Measurements from ENCODE around the gene PLCD3. TPM values are rescaled to one million over a fixed set of nuclear protein-coding genes. Genes with fewer than 3 reads are reported as not detected.

PLCD3 gene
- total RNA-seq, 1 experiment from 2014 or later = 55.8 TPM

- ChIA-PET POLR2A (interaction anchor here (0.8 kb wide), 1 partner anchor 264 kb away, joined by 3 read pairs; no protein-coding TSS in a partner anchor), CTCF (interaction anchor here (1.3 to 1.6 kb wide), 2 partner anchors 25 to 62 kb away, joined by 4 to 6 read pairs; partner anchors contain the start of gene ACBD4)
- ATAC-seq = no peak
- Mint-ChIP-seq H3K27ac (peak overlapping the region; percentile 66), H3K4me3 (no peak overlapping the region), H3K27me3 (ENCODE audit: low read depth) (no peaks in the 10 kb centered on the region), H3K36me3 (peaks cover 34% of the 10 kb centered on the region), H3K9me3 (no peaks in the 10 kb centered on the region), H3K4me1 (no peaks in the 10 kb centered on the region)
- no peak for DNase-seq (ENCODE audit: low spot score)
- TF ChIP-seq FOXP4 (CRISPR knock-in tag; IDR thresholded peaks at IDR 0.05) = no peak
- no peak for TF ChIP-seq ATF6 (CRISPR knock-in tag; IDR thresholded peaks at IDR 0.05)
- no peak for TF ChIP-seq MAX (CRISPR knock-in tag; IDR thresholded peaks at IDR 0.05)
- peak; percentile 74 for TF ChIP-seq GABPB1 (CRISPR knock-in tag; IDR thresholded peaks at IDR 0.05)
- TF ChIP-seq NR3C1 (CRISPR knock-in tag; conservative IDR thresholded peaks at IDR 0.05; ENCODE audit: low read depth) = no peak
- TF ChIP-seq OVOL2 (CRISPR knock-in tag; IDR thresholded peaks at IDR 0.05; ENCODE audit: borderline replicate concordance) = no peak
These were observed 58.8 kb downstream of the PLCD3 start for GRCh38 chr17:45073414-45074070.

- POLR2A ChIA-PET = no interaction called here
- Mint-ChIP-seq H3K27ac (no peak overlapping the region), H3K36me3 (peaks cover 40% of the 10 kb centered on the region)
- TF ChIP-seq ZNF423 (CRISPR knock-in tag; IDR thresholded peaks at IDR 0.05) (no peak), HMGXB4 (CRISPR knock-in tag; IDR thresholded peaks at IDR 0.05) (no peak), ERG (CRISPR knock-in tag; IDR thresholded peaks at IDR 0.05) (no peak), SMAD4 (CRISPR knock-in tag; IDR thresholded peaks at IDR 0.05) (no peak), HMGA2 (CRISPR knock-in tag; IDR thresholded peaks at IDR 0.05) (no peak), ZBTB21 (CRISPR knock-in tag; IDR thresholded peaks at IDR 0.05; ENCODE audit: borderline replicate concordance) (no peak), ZNF263 (CRISPR knock-in tag; IDR thresholded peaks at IDR 0.05; ENCODE audit: low read depth) (no peak), NFE2L1 (CRISPR knock-in tag; IDR thresholded peaks at IDR 0.05) (no peak), TEAD4 (CRISPR knock-in tag; IDR thresholded peaks at IDR 0.05) (no peak), ATF3 (CRISPR knock-in tag; conservative IDR thresholded peaks at IDR 0.05) (no peak), CBFB (CRISPR knock-in tag; IDR thresholded peaks at IDR 0.05; ENCODE audit: low read depth) (no peak), IRF1 (CRISPR knock-in tag; IDR thresholded peaks at IDR 0.05) (no peak), ZNF281 (CRISPR knock-in tag; IDR thresholded peaks at IDR 0.05) (no peak), PREB (CRISPR knock-in tag; IDR thresholded peaks at IDR 0.05; ENCODE audit: borderline replicate concordance) (no peak)
These were observed 61.5 kb downstream of the PLCD3 start for GRCh38 chr17:45070809-45071208.

More at GRCh38 chr17:45070809-45071208, 61.5 kb downstream of the PLCD3 start:
- Mint-ChIP-seq H3K4me3 (no peak overlapping the region), H3K9me3 (no peaks in the 10 kb centered on the region), H3K4me1 (no peaks in the 10 kb centered on the region), H3K27me3 (ENCODE audit: low read depth) (no peaks in the 10 kb centered on the region)
- CTCF ChIA-PET = interaction anchor here (1.2 to 1.3 kb wide), 2 partner anchors 29 to 64 kb away, joined by 3 to 5 read pairs; partner anchors contain the start of gene ACBD4
- no peak for ATAC-seq
- no peak for DNase-seq (ENCODE audit: low spot score)

Data from WTC11 (cell line).